Astrocyte (in vitro differentiated cells and primary cell): ENCODE measurements around the gene NR0B1. TPM values are rescaled to one million over a fixed set of nuclear protein-coding genes. Genes with fewer than 3 reads are reported as not detected.
A peak's percentile ranks its signal among the peaks of the same experiment; 100 is the strongest.

Experiments
- DNase-seq: peaks from one replicate; pipeline ENCODE4 v3.0.0-alpha.2; 2010; ENCODE audit warnings: low read depth
- FAIRE-seq: peaks from 2 replicates; lab custom pipeline; 2011; peaks lifted over from hg19 to GRCh38; lab: Jason Lieb, UNC
- H2AFZ ChIP-seq: 2 replicates; pipeline ENCODE4 v1.6.0; 2012; ENCODE audit warnings: low read depth, low read length, inconsistent platforms
- H3K27ac ChIP-seq: 2 replicates; pipeline ENCODE4 v1.5.1; 2011; ENCODE audit warnings: low read depth, low read length, inconsistent platforms
- H3K27me3 ChIP-seq: 2 replicates; pipeline ENCODE4 v1.6.0; 2011; ENCODE audit warnings: low read length, inconsistent platforms; ENCODE audit not compliant: insufficient read depth
- H3K36me3 ChIP-seq: 2 replicates; pipeline ENCODE4 v1.5.1; 2011; ENCODE audit warnings: low read length, inconsistent platforms; ENCODE audit not compliant: insufficient read depth
- H3K4me1 ChIP-seq: 2 replicates; pipeline ENCODE4 v1.5.1; 2011; ENCODE audit warnings: low read length, inconsistent platforms; ENCODE audit not compliant: insufficient read depth
- H3K4me2 ChIP-seq: 2 replicates; pipeline ENCODE4 v1.6.0; 2012; ENCODE audit warnings: low read length, inconsistent platforms
- H3K4me3 ChIP-seq: 2 replicates; pipeline ENCODE4 v1.5.1; 2011; ENCODE audit warnings: low read depth, mild to moderate bottlenecking, low read length, inconsistent platforms; ENCODE audit not compliant: insufficient read depth
- H3K79me2 ChIP-seq: 2 replicates; pipeline ENCODE4 v1.6.0; 2012; ENCODE audit warnings: mild to moderate bottlenecking, low read length, inconsistent platforms; ENCODE audit not compliant: insufficient read depth
- H3K9ac ChIP-seq: 2 replicates; pipeline ENCODE4 v1.6.0; 2012; ENCODE audit warnings: mild to moderate bottlenecking, low read length, inconsistent platforms
- H3K9me3 ChIP-seq: 2 replicates; pipeline ENCODE4 v1.5.1; 2012; ENCODE audit warnings: low read depth, mild to moderate bottlenecking, low read length, inconsistent platforms; ENCODE audit not compliant: insufficient read depth
- H4K20me1 ChIP-seq: 2 replicates; pipeline ENCODE4 v1.6.0; 2012; ENCODE audit warnings: low read length, inconsistent platforms; ENCODE audit not compliant: insufficient read depth
- H3K27ac Mint-ChIP-seq: one replicate; pipeline ENCODE4 v1.8.0; 2021; ENCODE audit warnings: mild to moderate bottlenecking, mixed read lengths; ENCODE audit not compliant: unreplicated experiment
- H3K27me3 Mint-ChIP-seq: one replicate; pipeline ENCODE4 v1.8.0; 2021; ENCODE audit warnings: low read depth, mixed read lengths; ENCODE audit not compliant: unreplicated experiment
- H3K36me3 Mint-ChIP-seq: one replicate; pipeline ENCODE4 v1.8.0; 2021; ENCODE audit warnings: low read depth, mixed read lengths; ENCODE audit not compliant: unreplicated experiment
- H3K4me1 Mint-ChIP-seq: one replicate; pipeline ENCODE4 v1.8.0; 2021; ENCODE audit warnings: low read depth, mixed read lengths; ENCODE audit not compliant: unreplicated experiment
- H3K4me3 Mint-ChIP-seq: one replicate; pipeline ENCODE4 v1.8.0; 2021; ENCODE audit warnings: mild to moderate bottlenecking, moderate library complexity, mixed read lengths; ENCODE audit not compliant: unreplicated experiment
- H3K9me3 Mint-ChIP-seq: one replicate; pipeline ENCODE4 v1.8.0; 2021; ENCODE audit warnings: mild to moderate bottlenecking, mixed read lengths; ENCODE audit not compliant: unreplicated experiment
- EZH2 ChIP-seq: IDR thresholded peaks from 2 replicates; pipeline ENCODE4 v1.6.1; 2012; ENCODE audit warnings: mild to moderate bottlenecking, low read length, inconsistent platforms; ENCODE audit not compliant: insufficient read depth
- total RNA-seq: library from RNA; stranded (reverse); gene quantifications from 2 replicates; pipeline ENCODE4 v1.2.1, GENCODE V29; 2021
- TF ChIP-seq, protein P1 (sequence below): IDR thresholded peaks from 2 replicates; pipeline ENCODE4 v1.5.1; 2011; ENCODE audit warnings: low read depth, mild to moderate bottlenecking, inconsistent platforms, low read length, moderate library complexity; ENCODE audit not compliant: insufficient read depth

The NR0B1 gene
- total RNA-seq, 1 donor from 2014 or later: 0.25 TPM

DNA sequence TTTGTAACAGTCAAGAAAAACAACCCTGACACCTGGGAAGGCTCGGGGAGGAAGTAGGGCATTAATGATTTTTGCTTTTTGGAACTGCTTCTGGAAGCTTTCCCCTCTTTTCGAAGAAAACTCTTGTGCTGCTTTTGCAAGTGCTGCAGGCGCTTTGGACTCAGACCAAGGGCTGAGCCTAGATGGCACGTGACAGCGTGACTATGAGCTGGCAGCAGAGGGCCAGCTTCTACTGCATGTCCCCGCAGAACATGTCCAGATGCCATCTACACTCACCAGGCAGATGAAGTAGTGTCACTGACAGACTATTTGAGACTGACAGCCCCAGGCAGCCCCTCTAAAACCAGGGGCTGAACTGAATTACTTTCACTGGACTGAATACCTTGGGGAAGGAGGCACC lies 6.2 kb downstream of the NR0B1 start:
- Mint-ChIP-seq H3K27me3 (peaks cover 4% of the 10 kb centered on the region), H3K9me3 (no peaks in the 10 kb centered on the region), H3K27ac (no peak overlapping the region), H3K4me1 (peaks cover 5% of the 10 kb centered on the region), H3K36me3 (no peaks in the 10 kb centered on the region), H3K4me3 (no peak overlapping the region)
- Histone ChIP-seq H2AFZ (no peak overlapping the region), H3K9ac (no peak overlapping the region), H3K9me3 (no peaks in the 10 kb centered on the region), H3K79me2 (no peaks in the 10 kb centered on the region), H3K4me1 (no peaks in the 10 kb centered on the region), H3K4me3 (no peak overlapping the region), H4K20me1 (no peaks in the 10 kb centered on the region), H3K36me3 (no peaks in the 10 kb centered on the region), H3K4me2 (no peak overlapping the region), H3K27me3 (peaks cover under 1% of the 10 kb centered on the region), H3K27ac (no peak overlapping the region)
- no peak for FAIRE-seq
- no peak for DNase-seq
- TF ChIP-seq EZH2: no peak
- TF ChIP-seq, protein P1, sequence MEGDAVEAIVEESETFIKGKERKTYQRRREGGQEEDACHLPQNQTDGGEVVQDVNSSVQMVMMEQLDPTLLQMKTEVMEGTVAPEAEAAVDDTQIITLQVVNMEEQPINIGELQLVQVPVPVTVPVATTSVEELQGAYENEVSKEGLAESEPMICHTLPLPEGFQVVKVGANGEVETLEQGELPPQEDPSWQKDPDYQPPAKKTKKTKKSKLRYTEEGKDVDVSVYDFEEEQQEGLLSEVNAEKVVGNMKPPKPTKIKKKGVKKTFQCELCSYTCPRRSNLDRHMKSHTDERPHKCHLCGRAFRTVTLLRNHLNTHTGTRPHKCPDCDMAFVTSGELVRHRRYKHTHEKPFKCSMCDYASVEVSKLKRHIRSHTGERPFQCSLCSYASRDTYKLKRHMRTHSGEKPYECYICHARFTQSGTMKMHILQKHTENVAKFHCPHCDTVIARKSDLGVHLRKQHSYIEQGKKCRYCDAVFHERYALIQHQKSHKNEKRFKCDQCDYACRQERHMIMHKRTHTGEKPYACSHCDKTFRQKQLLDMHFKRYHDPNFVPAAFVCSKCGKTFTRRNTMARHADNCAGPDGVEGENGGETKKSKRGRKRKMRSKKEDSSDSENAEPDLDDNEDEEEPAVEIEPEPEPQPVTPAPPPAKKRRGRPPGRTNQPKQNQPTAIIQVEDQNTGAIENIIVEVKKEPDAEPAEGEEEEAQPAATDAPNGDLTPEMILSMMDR: no peak

DNA sequence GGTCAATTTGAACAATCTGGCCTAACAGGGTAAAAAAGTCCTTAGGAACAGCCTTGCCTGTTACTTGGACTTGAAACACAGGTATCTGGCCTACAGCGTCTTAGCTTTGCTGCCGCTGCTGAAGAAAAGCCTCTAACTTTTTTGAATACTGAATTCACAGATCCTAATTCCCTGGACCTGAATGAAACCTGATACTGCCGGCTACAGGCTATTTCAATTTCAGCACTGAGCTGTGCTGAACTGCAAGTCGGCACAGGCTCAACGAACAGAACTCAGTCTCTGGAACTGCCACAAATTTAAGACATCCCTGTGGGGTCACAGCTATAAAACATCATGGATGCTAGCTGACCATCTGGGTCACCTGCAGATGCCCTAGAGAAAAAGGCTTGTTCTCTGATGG lies 7.2 kb downstream of the NR0B1 start:
- Mint-ChIP-seq H3K9me3 (no peaks in the 10 kb centered on the region), H3K4me1 (peaks cover 5% of the 10 kb centered on the region), H3K4me3 (no peak overlapping the region), H3K36me3 (no peaks in the 10 kb centered on the region), H3K27ac (no peak overlapping the region), H3K27me3 (no peaks in the 10 kb centered on the region)
- TF ChIP-seq EZH2: no peak
- TF ChIP-seq, protein P1: no peak
- Histone ChIP-seq H3K4me3 (no peak overlapping the region), H3K27me3 (no peaks in the 10 kb centered on the region), H3K36me3 (no peaks in the 10 kb centered on the region), H3K27ac (no peak overlapping the region), H3K9ac (no peak overlapping the region), H2AFZ (no peak overlapping the region), H4K20me1 (no peaks in the 10 kb centered on the region), H3K4me1 (no peaks in the 10 kb centered on the region), H3K79me2 (no peaks in the 10 kb centered on the region), H3K9me3 (no peaks in the 10 kb centered on the region), H3K4me2 (no peak overlapping the region)
- DNase-seq: peak; percentile 18
- peak; percentile 90 for FAIRE-seq

DNA sequence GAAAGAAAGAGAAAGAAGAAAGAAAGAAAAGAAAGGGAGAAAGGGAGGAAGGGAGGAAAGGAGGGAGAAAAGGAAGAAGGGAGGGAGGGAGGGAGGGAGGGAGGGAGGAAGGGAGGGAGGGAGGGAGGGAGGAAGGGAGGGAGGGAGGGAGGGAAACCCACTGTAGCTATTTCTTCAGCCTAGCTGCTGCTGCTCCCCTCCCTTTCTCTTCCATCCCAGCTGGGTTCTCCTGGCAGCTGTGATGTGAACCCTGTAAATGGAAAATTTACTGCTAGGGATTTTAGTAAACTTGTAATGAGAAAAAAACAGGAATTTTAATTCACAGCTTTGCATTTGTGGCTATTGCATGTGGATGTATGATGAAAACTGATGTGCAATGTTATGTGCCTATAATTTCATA lies 8.0 kb downstream of the NR0B1 start:
- no peak overlapping the region for H2AFZ ChIP-seq
- no peak overlapping the region for H3K4me2 ChIP-seq
- no peak overlapping the region for H3K9ac ChIP-seq
- FAIRE-seq (no peak), DNase-seq (no peak)
- H3K4me3 Mint-ChIP-seq: no peak overlapping the region
- no peaks in the 10 kb centered on the region for H4K20me1 ChIP-seq
- H3K4me1 Mint-ChIP-seq: peaks cover 5% of the 10 kb centered on the region
- H3K79me2 ChIP-seq: no peaks in the 10 kb centered on the region
- no peaks in the 10 kb centered on the region for H3K9me3 Mint-ChIP-seq
- H3K36me3 ChIP-seq: no peaks in the 10 kb centered on the region
- TF ChIP-seq, protein P1: no peak
- no peaks in the 10 kb centered on the region for H3K9me3 ChIP-seq
- H3K4me3 ChIP-seq: no peak overlapping the region
- H3K27me3 ChIP-seq: no peaks in the 10 kb centered on the region
- H3K36me3 Mint-ChIP-seq: no peaks in the 10 kb centered on the region
- H3K27ac ChIP-seq: no peak overlapping the region
- no peaks in the 10 kb centered on the region for H3K27me3 Mint-ChIP-seq
- no peak overlapping the region for H3K27ac Mint-ChIP-seq
- no peaks in the 10 kb centered on the region for H3K4me1 ChIP-seq
